ENCODE data around the gene CSNK2A1. TPM values are rescaled to one million over a fixed set of nuclear protein-coding genes. Genes with fewer than 3 reads are reported as not detected.

Gene CSNK2A1
- total RNA-seq, 2 donors from 2014 or later = 107 to 144 TPM

DNA sequence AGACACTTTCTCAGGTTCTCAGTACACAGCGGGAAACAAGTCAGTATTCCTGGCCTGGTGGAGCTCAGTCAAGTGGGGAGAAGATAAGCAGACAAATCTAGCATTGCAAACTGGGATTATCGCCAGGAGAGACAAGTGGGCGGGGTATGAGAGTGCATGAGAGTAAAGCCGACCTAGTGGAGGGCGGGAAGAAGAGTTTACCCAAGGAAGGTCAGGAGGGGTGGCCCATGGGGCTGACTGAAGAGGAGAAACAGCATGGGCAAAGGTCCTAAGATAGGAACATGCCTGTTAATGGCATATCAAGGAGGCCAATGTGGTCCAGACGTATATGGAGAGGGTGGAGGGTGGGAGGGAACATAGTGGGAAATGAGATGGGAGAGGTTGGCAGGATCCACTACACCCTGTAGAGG lies 12.4 kb upstream of the CSNK2A1 start:
- DNase-seq = peak; percentile 61
- H3K27me3 ChIP-seq = no peaks in the 10 kb centered on the region
- TF ChIP-seq, protein P1, sequence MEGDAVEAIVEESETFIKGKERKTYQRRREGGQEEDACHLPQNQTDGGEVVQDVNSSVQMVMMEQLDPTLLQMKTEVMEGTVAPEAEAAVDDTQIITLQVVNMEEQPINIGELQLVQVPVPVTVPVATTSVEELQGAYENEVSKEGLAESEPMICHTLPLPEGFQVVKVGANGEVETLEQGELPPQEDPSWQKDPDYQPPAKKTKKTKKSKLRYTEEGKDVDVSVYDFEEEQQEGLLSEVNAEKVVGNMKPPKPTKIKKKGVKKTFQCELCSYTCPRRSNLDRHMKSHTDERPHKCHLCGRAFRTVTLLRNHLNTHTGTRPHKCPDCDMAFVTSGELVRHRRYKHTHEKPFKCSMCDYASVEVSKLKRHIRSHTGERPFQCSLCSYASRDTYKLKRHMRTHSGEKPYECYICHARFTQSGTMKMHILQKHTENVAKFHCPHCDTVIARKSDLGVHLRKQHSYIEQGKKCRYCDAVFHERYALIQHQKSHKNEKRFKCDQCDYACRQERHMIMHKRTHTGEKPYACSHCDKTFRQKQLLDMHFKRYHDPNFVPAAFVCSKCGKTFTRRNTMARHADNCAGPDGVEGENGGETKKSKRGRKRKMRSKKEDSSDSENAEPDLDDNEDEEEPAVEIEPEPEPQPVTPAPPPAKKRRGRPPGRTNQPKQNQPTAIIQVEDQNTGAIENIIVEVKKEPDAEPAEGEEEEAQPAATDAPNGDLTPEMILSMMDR (IDR thresholded peaks at IDR 0.05) = no peak
- no peaks in the 10 kb centered on the region for H3K9me3 ChIP-seq
- H3K4me1 ChIP-seq = no peaks in the 10 kb centered on the region
- no peak overlapping the region for H3K4me3 ChIP-seq
- no peak overlapping the region for H3K9ac ChIP-seq (ENCODE audit: low read depth in 2 of 2, low read length in 2 of 2)
- H3K36me3 ChIP-seq = no peaks in the 10 kb centered on the region
- no peak overlapping the region for H3K27ac ChIP-seq
- intact Hi-C loops (cut with DNase I) = loop anchor here (5.0 kb wide), 2 partner anchors 111 to 176 kb away; no protein-coding TSS in a partner anchor

DNA sequence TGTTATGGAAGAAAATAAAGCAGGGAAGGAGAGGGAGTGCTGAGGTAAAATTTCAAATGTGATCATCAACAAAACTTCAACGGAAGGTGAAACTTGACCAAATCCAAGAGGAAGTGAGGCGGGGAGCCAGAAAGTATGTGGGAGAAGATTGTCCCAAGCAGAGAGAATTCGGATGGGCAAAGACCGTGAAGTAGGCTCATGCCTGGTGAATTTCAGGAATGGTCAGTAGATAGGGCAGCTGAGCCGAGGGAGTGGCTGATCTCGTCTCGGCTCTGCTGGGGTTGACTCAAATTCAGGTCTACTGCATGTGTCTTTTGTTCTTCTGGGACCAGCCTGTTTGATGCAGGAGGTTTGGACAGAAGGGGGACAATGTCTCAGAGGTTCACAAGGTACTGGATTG lies 7.0 kb upstream of the CSNK2A1 start:
- no peak for DNase-seq
- intact Hi-C loops (cut with DNase I) = no loop called here

GRCh38 chr20:549722-550496 lies 6.3 kb upstream of the CSNK2A1 start:
- Histone ChIP-seq H3K36me3 (no peaks in the 10 kb centered on the region), H3K27ac (no peak overlapping the region), H3K9me3 (no peaks in the 10 kb centered on the region), H3K4me1 (no peaks in the 10 kb centered on the region), H3K9ac (ENCODE audit: low read depth in 2 of 2, low read length in 2 of 2) (no peak overlapping the region), H3K27me3 (no peaks in the 10 kb centered on the region), H3K4me3 (no peak overlapping the region)
- TF ChIP-seq, protein P1 (IDR thresholded peaks at IDR 0.05) = no peak
- DNase-seq = no peak
- intact Hi-C loops (cut with DNase I) = loop anchor here (5.0 kb wide), 1 partner anchor 102 kb away; the partner anchor contains the start of gene SRXN1

More for the DNA sequence above, 7.0 kb upstream of the CSNK2A1 start:
- no peaks in the 10 kb centered on the region for H3K27me3 ChIP-seq
- no peak overlapping the region for H3K4me3 ChIP-seq
- H3K4me1 ChIP-seq = no peaks in the 10 kb centered on the region
- TF ChIP-seq, protein P1 (IDR thresholded peaks at IDR 0.05) = no peak
- no peak overlapping the region for H3K9ac ChIP-seq (ENCODE audit: low read depth in 2 of 2, low read length in 2 of 2)
- no peaks in the 10 kb centered on the region for H3K9me3 ChIP-seq
- H3K36me3 ChIP-seq = no peaks in the 10 kb centered on the region
- no peak overlapping the region for H3K27ac ChIP-seq

DNA sequence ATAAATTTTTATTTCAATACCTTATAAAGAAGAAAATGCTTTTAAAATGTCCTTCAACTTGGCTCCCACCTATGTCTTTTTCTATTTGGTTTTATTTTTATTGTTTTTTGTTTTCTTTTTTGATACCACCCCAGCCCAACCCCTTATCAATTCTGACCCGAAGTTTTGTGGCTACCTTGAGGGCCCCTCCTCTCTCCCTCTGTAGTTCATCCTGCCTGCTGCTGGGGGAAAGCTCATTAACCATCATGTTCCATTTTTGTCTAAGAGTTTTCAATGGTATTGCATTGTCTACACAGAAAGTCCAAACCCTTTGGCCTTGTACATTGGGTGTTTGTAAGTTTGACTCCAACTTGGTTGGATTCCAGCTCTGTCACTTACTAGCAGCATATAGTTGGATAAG lies 5.3 kb upstream of the CSNK2A1 start:
- H3K4me1 ChIP-seq = no peaks in the 10 kb centered on the region
- no peak overlapping the region for H3K4me3 ChIP-seq
- H3K9ac ChIP-seq (ENCODE audit: low read depth in 2 of 2, low read length in 2 of 2) = no peak overlapping the region
- DNase-seq = no peak
- no peak overlapping the region for H3K27ac ChIP-seq
- no peaks in the 10 kb centered on the region for H3K9me3 ChIP-seq
- H3K27me3 ChIP-seq = no peaks in the 10 kb centered on the region
- TF ChIP-seq, protein P1 (IDR thresholded peaks at IDR 0.05) = no peak
- intact Hi-C loops (cut with DNase I) = loop anchor here (5.0 kb wide), 1 partner anchor 103 kb away; the partner anchor contains the start of gene SRXN1
- no peaks in the 10 kb centered on the region for H3K36me3 ChIP-seq

DNA sequence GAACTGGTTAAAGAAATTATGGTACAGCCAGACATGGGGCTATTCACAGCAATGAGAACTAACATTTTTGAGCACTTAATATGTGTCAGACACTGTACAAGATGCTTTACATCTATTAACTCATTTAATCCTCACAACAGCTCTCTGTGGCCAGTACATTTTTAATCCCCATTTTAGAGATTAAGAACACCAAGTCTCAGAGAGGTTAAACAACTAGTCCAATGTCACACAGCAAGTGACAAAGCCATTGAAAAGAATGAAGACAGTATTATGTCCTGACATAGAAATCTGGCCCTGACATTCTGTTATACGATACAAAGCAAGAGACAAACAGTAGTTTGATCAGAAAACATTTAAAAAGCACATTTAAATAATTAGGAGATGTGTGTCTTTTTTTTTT lies 3.8 kb upstream of the CSNK2A1 start:
- Histone ChIP-seq H3K9ac (ENCODE audit: low read depth in 2 of 2, low read length in 2 of 2) (no peak overlapping the region), H3K27ac (no peak overlapping the region), H3K4me1 (no peaks in the 10 kb centered on the region), H3K27me3 (no peaks in the 10 kb centered on the region), H3K4me3 (no peak overlapping the region), H3K9me3 (no peaks in the 10 kb centered on the region), H3K36me3 (no peaks in the 10 kb centered on the region)
- intact Hi-C loops (cut with DNase I) = loop anchor here (5.0 kb wide), 1 partner anchor 105 kb away; the partner anchor contains the start of gene SRXN1
- no peak for DNase-seq
- TF ChIP-seq, protein P1 (IDR thresholded peaks at IDR 0.05) = no peak

All from colonic mucosa (tissue), 4 donors.